Ascending aorta (tissue), 2 donors: ENCODE data around the gene NRXN2. TPM values are rescaled to one million over a fixed set of nuclear protein-coding genes. Genes with fewer than 3 reads are reported as not detected.

ENCODE experiments used
- DNase-seq, 2 donors: peaks; one replicate each; pipeline ENCODE4 v3.0.0-alpha.2; 2019; ENCODE audit warnings: low spot score in 2 of 2
- H3K27ac ChIP-seq, 2 donors: fragments of 200-600 bp; sonication (generic); one replicate each; pipeline ENCODE4 v1.5.1; 2016 to 2017; ENCODE audit warnings: mild to moderate bottlenecking in 1 of 2
- H3K27me3 ChIP-seq: fragments of 200-600 bp; sonication (generic); one replicate; pipeline ENCODE4 v1.5.1; 2017
- H3K36me3 ChIP-seq, 2 donors: fragments of 200-600 bp; sonication (generic); one replicate each; pipeline ENCODE4 v1.5.1; 2016
- H3K4me1 ChIP-seq, 2 donors: fragments of 200-600 bp; sonication (generic); one replicate each; pipeline ENCODE4 v1.5.1; 2016 to 2017; ENCODE audit warnings: mild to moderate bottlenecking in 1 of 2
- H3K4me3 ChIP-seq, 2 donors: fragments of 200-600 bp; sonication (generic); one replicate each; pipeline ENCODE4 v1.5.1; 2016 to 2017; ENCODE audit warnings: mild to moderate bottlenecking in 1 of 2
- H3K9me3 ChIP-seq, 2 donors: fragments of 200-600 bp; sonication (generic); one replicate each; pipeline ENCODE4 v1.5.1; 2016
- CTCF ChIP-seq, 3 experiments: fragments of 200-600 bp in 2 of 3; fragments of 450-650 bp in 1 of 3; sonication (generic) in 2 of 3; IDR thresholded peaks; one replicate each; pipeline ENCODE4 v1.5.1; 2016 to 2019; ENCODE audit warnings: antibody characterized with exemption in 3 of 3, mild to moderate bottlenecking in 1 of 3, moderate library complexity in 1 of 3
- intact Hi-C: fragments of 100-400 bp; cut with DNase I; formaldehyde crosslinking; loops from one replicate; pipeline ENCODE4 v1.15.1; 2023
- total RNA-seq: library from RNA; depleted of rRNA; stranded (reverse); fragments of >200 nt; gene quantifications from one replicate; pipeline ENCODE4 v1.1.0, GENCODE V29; 2016

Gene NRXN2
- total RNA-seq, 1 donor from 2014 or later = 26.0 TPM

- intact Hi-C loops = no loop called here
- no peak overlapping the region for H3K4me3 ChIP-seq
- TF ChIP-seq CTCF (IDR thresholded peaks at IDR 0.05) = no peak
- no peaks in the 10 kb centered on the region for H3K27me3 ChIP-seq
- no peaks in the 10 kb centered on the region for H3K36me3 ChIP-seq
- no peaks in the 10 kb centered on the region for H3K9me3 ChIP-seq
- no peak overlapping the region for H3K27ac ChIP-seq
- no peak for DNase-seq
- H3K4me1 ChIP-seq = peaks cover 2 to 7% of the 10 kb centered on the region in 2 donors
Measured at GRCh38 chr11:64559351-64560138, 163.5 kb downstream of the NRXN2 start.

- Histone ChIP-seq H3K27me3 (no peaks in the 10 kb centered on the region), H3K4me1 (peaks cover 9 to 13% of the 10 kb centered on the region in 2 donors), H3K27ac (no peak overlapping the region), H3K9me3 (no peaks in the 10 kb centered on the region), H3K36me3 (no peaks in the 10 kb centered on the region), H3K4me3 (no peak overlapping the region)
- DNase-seq = no peak
- intact Hi-C loops = no loop called here
- TF ChIP-seq CTCF (IDR thresholded peaks at IDR 0.05) = no peak
Measured at GRCh38 chr11:64558869-64559268, 164.1 kb downstream of the NRXN2 start.

- Histone ChIP-seq H3K36me3 (no peaks in the 10 kb centered on the region), H3K4me3 (no peak overlapping the region), H3K4me1 (peaks cover 11 to 20% of the 10 kb centered on the region in 2 donors), H3K9me3 (no peaks in the 10 kb centered on the region), H3K27me3 (no peaks in the 10 kb centered on the region), H3K27ac (no peak overlapping the region)
- intact Hi-C loops = no loop called here
- no peak for DNase-seq
- no peak for TF ChIP-seq CTCF (IDR thresholded peaks at IDR 0.05)
Measured at GRCh38 chr11:64558065-64558745, 164.8 kb downstream of the NRXN2 start.

- H3K36me3 ChIP-seq = no peaks in the 10 kb centered on the region
- no peak overlapping the region for H3K4me3 ChIP-seq
- no peak overlapping the region for H3K27ac ChIP-seq
- DNase-seq = no peak
- H3K4me1 ChIP-seq = peaks cover 11 to 20% of the 10 kb centered on the region in 2 donors
- no peaks in the 10 kb centered on the region for H3K9me3 ChIP-seq
- H3K27me3 ChIP-seq = no peaks in the 10 kb centered on the region
- intact Hi-C loops = no loop called here
- no peak for TF ChIP-seq CTCF (IDR thresholded peaks at IDR 0.05)
Measured at GRCh38 chr11:64556721-64557250, 166.2 kb downstream of the NRXN2 start.

Other genes starting within 250 kb of the NRXN2 start
- not detected for gene SLC22A11, start 167.3 kb downstream of the NRXN2 start, total RNA-seq
- gene SLC22A12, start 132.0 kb downstream of the NRXN2 start, total RNA-seq = not detected
- gene RASGRP2, start 20.9 kb upstream of the NRXN2 start, total RNA-seq = 44.2 TPM
- gene PYGM, start 36.8 kb upstream of the NRXN2 start, total RNA-seq = 13.9 TPM
- gene SF1, start 55.3 kb upstream of the NRXN2 start, total RNA-seq = 332 TPM
- 34.0 TPM for gene MAP4K2, start 80.0 kb upstream of the NRXN2 start, total RNA-seq
- gene MEN1, start 87.4 kb upstream of the NRXN2 start, total RNA-seq = 36.6 TPM
- gene CDC42BPG, start 121.5 kb upstream of the NRXN2 start, total RNA-seq = not detected
- gene EHD1, start 155.4 kb upstream of the NRXN2 start, total RNA-seq = 216 TPM
- gene ATG2A, start 194.0 kb upstream of the NRXN2 start, total RNA-seq = 39.5 TPM
- gene PPP2R5B, start 201.5 kb upstream of the NRXN2 start, total RNA-seq = 115 TPM
- gene GPHA2, start 212.7 kb upstream of the NRXN2 start, total RNA-seq = not detected
- gene MAJIN, start 248.9 kb upstream of the NRXN2 start, total RNA-seq = not detected